HG02623 (cell line): ENCODE measurements around the gene PLAU.
"Not testable (repeated sequence)": the region's sequence is repeated elsewhere in the genome, so short reads cannot be mapped to it uniquely, and the experiment has no call there.

Source experiments
- ATAC-seq: cut with Tn5 transposase; IDR thresholded peaks from one replicate; pipeline ENCODE4 v1.9.1; 2021; ENCODE audit warnings: moderate library complexity; ENCODE audit not compliant: unreplicated experiment

Gene PLAU

DNA sequence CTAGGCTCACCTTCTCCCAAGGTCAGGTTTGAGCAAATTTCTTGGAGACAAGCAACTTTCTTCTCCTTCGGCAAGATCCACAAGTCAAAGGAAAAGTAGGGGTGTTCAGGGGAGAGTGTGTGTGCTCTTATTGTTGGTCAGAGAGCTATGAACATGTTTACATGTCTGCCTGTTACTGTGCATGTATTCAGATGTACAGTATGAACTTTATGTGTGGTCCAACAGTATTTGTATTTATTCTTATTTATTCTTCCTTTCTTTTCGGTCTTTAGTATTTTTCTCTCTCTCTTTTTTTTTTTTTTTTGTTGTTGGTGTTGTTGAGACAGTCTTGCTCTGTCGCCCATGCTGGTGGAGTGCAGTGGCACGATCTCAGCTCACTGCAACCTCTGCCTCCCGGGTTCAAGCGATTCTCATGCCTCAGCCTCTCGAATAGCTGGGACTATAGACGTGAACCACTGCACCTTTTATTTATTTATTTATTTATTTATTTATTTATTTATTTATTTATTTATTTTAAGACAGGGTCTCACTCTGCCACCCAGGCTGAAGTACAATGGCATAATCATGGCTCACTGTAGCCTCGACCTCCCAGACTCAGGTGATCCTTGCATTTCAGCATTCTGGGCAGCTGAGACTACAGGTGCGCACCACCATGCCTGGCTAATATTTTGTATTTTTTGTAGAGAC lies 38.2 kb downstream of the PLAU start:
- ATAC-seq = no peak

DNA sequence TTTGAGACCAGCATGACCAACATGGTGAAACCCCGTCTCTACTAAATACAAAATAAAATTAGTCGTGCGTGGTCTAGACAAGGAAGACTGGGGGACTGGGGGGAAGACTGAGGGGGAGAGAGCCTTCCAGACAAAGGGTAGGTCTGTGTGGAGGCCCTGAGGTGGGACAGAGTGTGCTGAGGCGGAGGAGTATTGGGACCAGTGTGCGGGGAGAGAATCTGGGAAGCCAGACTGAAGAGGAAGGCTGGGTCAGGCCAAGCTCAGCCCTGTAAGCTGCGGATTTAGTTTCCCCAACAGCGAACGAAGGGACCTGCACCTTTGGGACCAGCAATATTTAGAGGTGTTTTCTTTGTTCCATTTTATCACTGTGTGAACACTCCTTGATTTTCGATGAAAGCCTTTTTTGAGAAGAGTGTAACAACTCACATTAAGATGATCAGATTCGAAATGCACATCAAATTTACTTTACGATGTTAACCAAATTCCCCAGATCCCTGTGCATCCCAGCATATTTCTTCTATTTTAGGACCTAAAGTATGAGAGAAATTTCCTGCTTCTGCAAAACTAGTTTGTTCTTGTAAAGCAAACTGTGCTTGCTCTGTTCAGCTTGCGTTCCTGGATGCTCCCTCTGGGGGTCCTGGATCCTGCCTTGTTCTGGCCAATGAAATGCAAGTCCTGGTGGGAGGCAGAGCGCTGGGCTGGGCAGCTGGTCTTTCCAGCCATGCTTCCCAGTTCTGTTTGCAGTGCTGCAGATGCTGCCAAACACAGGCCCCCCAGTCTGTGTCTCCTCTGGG lies 39.4 kb downstream of the PLAU start:
- ATAC-seq = no peak

DNA sequence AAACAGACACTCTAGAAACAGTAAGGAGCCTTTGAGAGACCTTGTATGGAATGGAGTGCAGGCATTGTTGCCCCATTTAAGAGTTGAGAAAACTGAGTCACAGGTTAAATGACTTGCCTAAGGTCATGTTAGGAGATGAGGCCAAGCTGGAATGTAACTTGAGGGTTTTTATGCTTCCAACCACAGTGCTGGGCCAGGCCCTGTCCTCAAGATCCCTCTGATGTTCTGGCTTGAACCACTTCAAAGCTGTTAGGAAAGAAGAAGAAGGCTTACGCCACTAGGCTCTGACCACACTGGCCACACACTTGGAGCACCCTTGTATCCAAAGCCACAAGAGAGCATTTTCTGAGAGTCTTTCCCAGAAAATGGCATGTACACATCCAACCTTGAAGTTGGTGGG lies 42.7 kb downstream of the PLAU start:
- no peak for ATAC-seq

DNA sequence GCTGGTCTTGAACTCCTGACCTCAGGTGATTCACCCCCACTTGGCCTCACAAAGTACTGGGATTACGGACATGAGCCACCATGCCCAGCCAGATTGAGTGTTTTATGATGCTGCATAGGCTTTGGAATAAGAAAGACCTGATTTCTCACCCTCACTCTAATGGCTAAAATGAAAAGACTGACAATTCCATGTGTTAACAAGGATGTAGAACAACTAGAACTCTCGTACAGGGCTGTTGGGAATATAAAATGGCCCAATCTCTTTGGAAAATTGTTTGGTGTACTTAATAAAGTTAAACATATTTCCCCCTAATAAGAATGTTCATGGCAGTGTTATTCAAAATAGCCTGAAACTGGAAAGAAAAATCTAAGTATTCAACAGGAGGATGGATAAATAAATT lies 43.8 kb downstream of the PLAU start:
- no peak for ATAC-seq

DNA sequence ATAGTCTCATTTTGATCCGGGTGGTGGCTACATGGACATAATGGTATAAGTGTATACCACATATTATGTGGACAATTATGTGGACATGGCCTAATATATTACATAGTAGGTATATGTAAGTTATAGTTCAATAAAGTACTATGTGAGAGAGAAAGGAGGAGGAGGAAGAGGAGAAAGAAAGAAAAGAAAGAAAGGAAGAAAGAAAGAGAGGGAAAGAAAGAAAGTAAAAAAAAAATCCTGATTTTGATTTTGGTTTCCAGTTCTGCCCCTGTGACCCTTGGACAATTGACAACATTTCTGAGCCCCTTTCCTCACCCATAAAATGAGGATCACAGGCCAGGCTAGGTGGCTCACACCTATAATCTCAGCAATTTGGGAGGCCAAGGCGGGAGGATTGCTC lies 44.8 kb downstream of the PLAU start:
- no peak for ATAC-seq

DNA sequence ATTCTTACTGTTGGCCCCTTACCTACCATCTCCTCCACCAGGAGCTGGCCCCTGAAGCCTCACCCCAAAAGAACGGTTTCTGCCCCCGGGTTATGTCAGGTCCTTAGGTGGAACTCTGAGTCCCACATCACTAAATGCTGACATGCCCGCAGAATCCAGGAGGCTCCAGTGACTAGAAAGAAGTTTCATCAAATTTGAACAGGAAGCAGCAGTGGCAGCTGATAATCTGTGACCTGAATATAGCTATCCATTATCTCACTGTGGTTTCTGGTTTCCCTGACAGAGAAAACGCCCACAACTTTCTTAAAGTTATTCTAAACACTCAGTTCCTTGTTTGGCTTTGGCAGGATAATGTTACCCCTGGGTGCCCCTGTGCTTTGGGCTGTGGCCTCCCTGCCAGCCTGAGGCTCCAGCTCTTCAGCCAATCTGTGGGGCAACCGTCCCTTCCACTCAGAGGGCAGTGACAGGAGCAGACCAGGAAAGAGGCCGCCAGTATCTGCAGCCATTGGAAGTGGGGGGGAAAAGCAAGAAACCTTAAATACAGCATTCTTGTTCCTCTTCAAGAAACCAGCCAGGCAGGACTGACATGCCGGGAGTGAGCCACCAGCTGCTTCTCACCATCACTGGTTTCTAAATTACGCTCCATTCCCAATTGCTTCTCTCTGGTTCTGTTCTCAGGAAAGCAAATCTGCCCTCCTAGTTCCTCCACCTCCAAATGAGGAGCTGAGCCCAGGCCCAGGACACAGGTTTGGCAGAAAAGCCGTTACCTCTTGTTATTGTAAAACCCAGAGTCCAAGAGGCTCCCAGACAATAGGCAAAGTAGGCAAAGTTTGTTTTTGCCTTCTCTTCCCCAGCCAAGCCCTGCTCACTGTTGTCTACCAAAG lies 45.8 kb downstream of the PLAU start:
- ATAC-seq = peak; percentile 48

DNA sequence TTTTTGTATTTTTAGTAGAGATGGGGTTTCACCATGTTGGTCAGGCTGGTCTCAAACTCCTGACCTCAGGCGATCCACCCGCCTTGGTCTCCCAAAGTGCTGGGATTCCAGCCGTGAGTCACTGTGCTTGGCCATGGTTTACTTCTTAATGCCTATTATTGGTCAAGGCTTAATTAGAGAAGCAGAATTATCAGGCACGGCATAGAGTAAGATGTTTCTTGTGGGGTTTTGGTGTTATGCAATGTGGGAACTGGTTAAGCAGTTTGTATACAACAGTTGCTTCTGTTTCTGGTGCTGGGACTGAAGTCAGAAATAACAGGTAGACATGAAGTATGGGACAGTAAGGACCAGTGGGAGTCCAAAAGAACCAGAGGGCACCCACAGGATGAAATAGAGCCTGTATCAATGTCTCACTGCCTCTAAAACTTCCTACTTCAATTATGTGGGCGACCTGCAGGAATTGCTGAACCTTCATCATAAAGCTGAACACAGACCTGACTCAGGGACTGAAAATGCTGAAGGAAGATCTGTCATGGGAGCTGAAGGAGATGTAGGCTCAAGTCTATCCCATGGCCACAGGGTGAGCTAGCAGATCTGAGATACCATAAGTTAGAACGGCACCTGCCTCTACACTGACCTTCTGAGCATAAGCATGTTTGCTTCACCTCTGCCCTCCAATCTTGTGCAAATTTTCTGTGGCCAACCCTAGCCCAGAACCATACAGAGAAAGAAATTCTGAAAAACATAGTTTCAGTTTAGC lies 48.7 kb downstream of the PLAU start:
- ATAC-seq = no peak

DNA sequence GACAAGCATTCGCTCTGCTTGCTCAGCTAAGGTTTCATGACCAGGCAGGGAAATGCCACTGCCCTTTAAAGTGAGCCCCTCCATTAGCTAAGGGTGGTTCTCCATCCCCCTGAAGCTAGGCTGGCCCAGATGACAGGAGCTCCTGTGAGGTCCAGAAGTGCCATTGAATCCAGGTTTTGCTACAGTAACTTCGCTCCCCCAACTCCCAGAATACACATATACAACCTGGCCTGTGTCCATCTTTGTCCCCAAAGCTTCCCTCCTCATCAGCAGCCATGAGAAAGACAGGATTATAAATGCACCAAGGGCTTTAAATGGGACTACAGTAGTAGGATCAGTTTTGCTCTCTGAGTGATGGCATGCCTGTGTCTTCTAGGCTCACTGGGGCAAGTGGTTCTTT lies 51.5 kb downstream of the PLAU start:
- ATAC-seq = no peak

DNA sequence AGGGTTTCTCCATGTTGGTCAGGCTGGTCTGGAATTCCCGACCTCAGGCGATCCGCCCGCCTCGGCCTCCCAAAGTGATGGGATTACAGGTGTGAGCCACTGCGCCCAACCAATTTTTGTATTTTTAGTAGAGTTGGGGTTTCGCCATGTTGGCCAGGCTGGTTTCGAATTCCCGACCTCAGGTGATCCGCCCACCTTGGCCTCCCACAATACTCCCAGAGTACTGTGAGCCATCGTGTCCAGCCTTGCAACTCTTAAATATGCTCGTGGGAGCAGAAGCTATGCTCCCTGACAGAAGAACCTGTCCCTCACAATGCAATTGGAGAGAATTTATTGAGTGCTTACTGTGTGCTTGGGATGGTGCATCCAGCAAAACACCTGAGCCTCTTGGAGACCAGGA lies 52.6 kb downstream of the PLAU start:
- not testable (repeated sequence) for ATAC-seq

DNA sequence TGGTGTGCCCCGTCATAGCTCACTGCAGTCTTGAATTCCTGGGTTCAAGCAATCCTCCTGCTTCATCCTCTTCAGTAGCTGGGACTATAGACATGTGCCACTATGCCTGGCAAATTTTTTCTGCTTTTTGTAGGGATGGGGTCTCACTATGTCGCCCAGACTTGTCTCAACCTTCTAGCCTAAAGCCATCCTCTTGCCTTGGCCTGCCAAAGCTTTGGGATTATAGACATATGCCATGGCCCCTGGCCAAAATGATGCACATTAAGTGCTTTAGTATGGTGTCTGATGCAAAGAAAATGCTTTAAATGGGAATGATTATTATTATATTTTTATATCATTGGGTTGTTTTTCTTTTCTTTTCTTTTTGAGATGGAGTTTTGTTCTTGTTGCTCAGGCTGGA lies 53.8 kb downstream of the PLAU start:
- ATAC-seq = no peak

DNA sequence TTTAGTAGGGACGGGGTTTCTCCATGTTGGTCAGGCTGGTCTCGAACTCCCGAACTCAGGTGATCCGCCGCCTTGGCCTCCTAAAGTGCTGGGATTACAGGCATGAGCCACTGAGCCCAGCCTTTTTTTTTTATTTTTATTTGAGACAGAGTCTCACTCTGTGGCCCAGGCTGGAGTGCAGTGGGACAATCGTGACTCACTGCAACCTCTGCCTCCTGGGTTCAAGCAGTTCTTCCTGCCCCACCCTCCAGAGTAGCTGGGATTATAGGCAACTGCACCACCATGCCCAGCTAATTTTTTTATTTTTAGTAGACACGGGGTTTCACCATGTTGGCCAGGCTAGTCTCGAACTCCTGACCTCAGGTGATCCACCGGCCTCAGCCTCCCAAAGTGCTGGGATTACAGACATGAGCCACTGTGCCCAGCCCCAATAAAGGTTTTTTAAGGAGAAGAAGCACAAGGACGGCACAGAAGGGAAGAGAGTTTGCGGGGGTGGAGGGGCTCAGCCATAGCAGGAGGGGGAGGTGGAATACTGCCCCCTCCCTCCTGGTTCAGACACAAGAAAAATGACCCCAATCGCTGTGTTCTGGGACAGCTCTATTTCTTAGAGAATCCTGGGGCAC lies 54.4 kb downstream of the PLAU start:
- not testable (repeated sequence) for ATAC-seq

DNA sequence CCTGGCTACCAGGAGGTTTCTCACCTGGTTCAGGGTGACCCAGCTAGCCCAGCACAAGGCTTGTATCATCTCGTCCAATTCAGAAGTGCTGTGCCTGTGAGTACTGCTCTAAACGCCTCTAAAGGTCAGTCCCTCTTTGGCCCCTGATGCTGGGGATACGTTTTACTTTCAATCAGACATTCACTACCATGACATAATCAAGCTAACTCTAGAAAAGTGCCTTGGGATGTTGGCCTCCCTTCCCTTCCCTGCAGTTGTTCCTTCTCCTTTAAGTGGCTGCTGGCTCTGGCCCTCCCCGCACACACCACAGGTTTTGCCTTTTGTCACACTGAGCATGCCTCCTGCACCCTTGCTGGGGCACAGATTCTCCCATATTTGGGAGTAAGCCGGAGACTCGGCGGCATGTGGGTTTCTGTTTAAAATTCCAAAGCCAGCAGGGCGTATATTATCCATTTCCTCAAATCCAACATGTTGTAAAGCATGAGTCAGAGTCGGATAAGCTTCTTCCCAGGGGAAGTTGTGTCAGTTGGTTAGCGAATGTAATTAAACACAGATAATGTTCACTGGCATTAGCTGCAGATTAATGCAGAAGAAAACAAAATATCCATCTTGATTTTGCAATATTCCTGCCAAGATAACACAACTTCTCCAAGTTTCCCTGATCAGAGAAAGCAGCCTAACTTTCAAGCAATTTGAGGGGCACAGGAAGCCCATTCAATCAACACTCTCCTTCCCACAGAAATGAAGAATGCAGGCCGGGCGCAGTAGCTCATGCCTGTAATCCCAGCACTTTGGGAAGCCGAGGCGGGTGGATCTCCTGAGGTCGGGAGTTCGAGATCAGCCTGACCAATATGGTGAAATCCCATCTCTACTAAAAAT lies 55.2 kb downstream of the PLAU start:
- no peak for ATAC-seq

DNA sequence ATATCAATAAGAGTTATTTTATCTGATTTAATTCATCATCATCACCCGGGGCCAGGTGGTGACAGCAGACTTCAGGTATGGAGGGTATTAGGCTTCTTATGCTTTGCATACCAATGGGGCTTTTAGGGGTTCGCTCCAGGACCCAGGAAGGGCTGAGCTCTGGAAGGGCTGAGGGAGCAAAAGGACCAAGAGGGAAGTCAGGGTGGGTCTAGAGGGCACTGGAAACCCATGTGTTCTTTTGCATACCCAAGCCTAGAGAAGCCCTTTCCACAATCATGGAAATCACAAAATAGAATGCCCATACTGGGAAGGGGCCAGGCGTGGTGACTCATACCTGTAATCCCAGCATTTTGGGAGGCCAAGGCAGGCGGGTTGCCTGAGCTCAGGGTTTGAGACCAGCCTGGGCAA lies 56.1 kb downstream of the PLAU start:
- ATAC-seq = no peak
